Thymus (tissue), 11 donors: ENCODE results near the gene EXOSC1. TPM values are rescaled to one million over a fixed set of nuclear protein-coding genes. Genes with fewer than 3 reads are reported as not detected.

ENCODE experiments used
- DNase-seq, 9 donors: peaks; one replicate each; pipeline ENCODE4 v3.0.0-alpha.2; 2013; ENCODE audit warnings: low spot score in 9 of 9, low read depth in 6 of 9, missing footprints in 1 of 9
- H3K27ac ChIP-seq, 2 donors: one replicate each; pipeline ENCODE4 v1.5.1; 2013; ENCODE audit warnings: control low read depth in 1 of 2, low read depth in 1 of 2, low read length in 1 of 2, mild to moderate bottlenecking in 1 of 2, moderate library complexity in 1 of 2
- H3K27me3 ChIP-seq, 2 donors: one replicate each; pipeline ENCODE4 v1.5.1; 2013; ENCODE audit warnings: low read length in 1 of 2; ENCODE audit not compliant: control insufficient read depth in 2 of 2, insufficient read depth in 1 of 2
- H3K36me3 ChIP-seq, 2 donors: one replicate each; pipeline ENCODE4 v1.5.1; 2013; ENCODE audit warnings: low read length in 1 of 2, mild to moderate bottlenecking in 1 of 2, moderate library complexity in 1 of 2; ENCODE audit not compliant: control insufficient read depth in 2 of 2, insufficient read depth in 2 of 2
- H3K4me1 ChIP-seq, 2 donors: one replicate each; pipeline ENCODE4 v1.5.1; 2013; ENCODE audit warnings: low read length in 2 of 2; ENCODE audit not compliant: control insufficient read depth in 2 of 2, insufficient read depth in 2 of 2
- H3K4me3 ChIP-seq, 2 donors: one replicate each; pipeline ENCODE4 v1.5.1; 2013; ENCODE audit warnings: low read length in 2 of 2, control low read depth in 1 of 2, mild to moderate bottlenecking in 1 of 2
- H3K9me3 ChIP-seq, 2 donors: one replicate each; pipeline ENCODE4 v1.5.1; 2013; ENCODE audit warnings: low read length in 1 of 2, mild to moderate bottlenecking in 1 of 2; ENCODE audit not compliant: control insufficient read depth in 2 of 2, insufficient read depth in 1 of 2
- WGBS: extraction: QIAGEN DNeasy Blood & Tissue Kit; methylation state at CpG from one replicate; pipeline ENCODE4 v1.1.7; 2013; 5-methylcytosine and 5-hydroxymethylcytosine counted together
- polyA plus RNA-seq: library from polyadenylated mRNA; stranded (reverse); fragments of 200-250 nt; gene quantifications from one replicate; pipeline ENCODE4 v1.2.3, GENCODE V29; 2013
- total RNA-seq: library from RNA; stranded (reverse); fragments of 120-200 nt; gene quantifications from one replicate; pipeline ENCODE4 v1.2.4, GENCODE V29; 2013
- donor health status: healthy.

The EXOSC1 gene
- total and polyA plus RNA-seq, 2 donors: 53.0 to 60.1 TPM

- Histone ChIP-seq H3K27ac (no peak overlapping the region), H3K27me3 (no peaks in the 10 kb centered on the region), H3K4me1 (peaks cover 10 to 11% of the 10 kb centered on the region in 2 donors), H3K4me3 (no peak overlapping the region), H3K9me3 (no peaks in the 10 kb centered on the region), H3K36me3 (peaks cover 3 to 15% of the 10 kb centered on the region in 2 donors)
- WGBS: 72% methylated on average over 4 of the region's 4 CpGs
- no peak for DNase-seq
These were observed 49.8 kb downstream of the EXOSC1 start for GRCh38 chr10:97396056-97396455.

- DNase-seq: no peak
- Histone ChIP-seq H3K4me1 (no peaks in the 10 kb centered on the region), H3K27ac (no peak overlapping the region), H3K9me3 (peaks cover 0 to 2% of the 10 kb centered on the region in 2 donors), H3K36me3 (peaks cover 17 to 30% of the 10 kb centered on the region in 2 donors), H3K27me3 (no peaks in the 10 kb centered on the region), H3K4me3 (no peak overlapping the region)
- 94% methylated on average over 8 of the region's 8 CpGs for WGBS
These were observed 52.7 kb downstream of the EXOSC1 start for GRCh38 chr10:97393034-97393573.

- Histone ChIP-seq H3K9me3 (peaks cover 0 to 3% of the 10 kb centered on the region in 2 donors), H3K4me3 (no peak overlapping the region), H3K27me3 (no peaks in the 10 kb centered on the region), H3K36me3 (peaks cover 14 to 24% of the 10 kb centered on the region in 2 donors), H3K4me1 (no peaks in the 10 kb centered on the region), H3K27ac (no peak overlapping the region)
- WGBS: 87% methylated on average over 5 of the region's 5 CpGs
- no peak for DNase-seq
These were observed 55.7 kb downstream of the EXOSC1 start for GRCh38 chr10:97390091-97390490.

GRCh38 chr10:97388152-97388551, 57.7 kb downstream of the EXOSC1 start:
- peaks cover 0 to 3% of the 10 kb centered on the region in 2 donors for H3K9me3 ChIP-seq
- H3K4me3 ChIP-seq: no peak overlapping the region
- no peak overlapping the region for H3K27ac ChIP-seq
- DNase-seq: no peak
- H3K4me1 ChIP-seq: no peaks in the 10 kb centered on the region
- peaks cover 14 to 22% of the 10 kb centered on the region in 2 donors for H3K36me3 ChIP-seq
- H3K27me3 ChIP-seq: no peaks in the 10 kb centered on the region
- 98% methylated on average over 5 of the region's 5 CpGs for WGBS

Other genes with a start within 250 kb of the EXOSC1 start
- gene ARHGAP19, start 153.4 kb downstream of the EXOSC1 start, total RNA-seq: 18.2 TPM
- gene ARHGAP19, start 153.4 kb downstream of the EXOSC1 start, polyA plus RNA-seq: 5.8 TPM
- gene FRAT1, start 126.7 kb downstream of the EXOSC1 start, total RNA-seq: 4.7 TPM
- gene FRAT1, start 126.7 kb downstream of the EXOSC1 start, polyA plus RNA-seq: 6.3 TPM
- 17.5 TPM for gene FRAT2, start 111.3 kb downstream of the EXOSC1 start, total RNA-seq
- 13.1 TPM for gene FRAT2, start 111.3 kb downstream of the EXOSC1 start, polyA plus RNA-seq
- 8.5 TPM for gene RRP12, start 44.7 kb downstream of the EXOSC1 start, total RNA-seq
- gene RRP12, start 44.7 kb downstream of the EXOSC1 start, polyA plus RNA-seq: 18.9 TPM
- gene PGAM1, start 19.8 kb downstream of the EXOSC1 start, total RNA-seq: 272 TPM
- 104 TPM for gene PGAM1, start 19.8 kb downstream of the EXOSC1 start, polyA plus RNA-seq
- 20.8 TPM for gene ZDHHC16, start 169 bp upstream of the EXOSC1 start, total RNA-seq
- 24.4 TPM for gene ZDHHC16, start 169 bp upstream of the EXOSC1 start, polyA plus RNA-seq
- gene MMS19, start 52.4 kb upstream of the EXOSC1 start, total RNA-seq: 58.4 TPM
- gene MMS19, start 52.4 kb upstream of the EXOSC1 start, polyA plus RNA-seq: 107 TPM
- gene UBTD1, start 52.9 kb upstream of the EXOSC1 start, total RNA-seq: 2.5 TPM
- gene UBTD1, start 52.9 kb upstream of the EXOSC1 start, polyA plus RNA-seq: 7.8 TPM
- gene ANKRD2, start 126.8 kb upstream of the EXOSC1 start, total RNA-seq: 0.05 TPM
- 0.68 TPM for gene ANKRD2, start 126.8 kb upstream of the EXOSC1 start, polyA plus RNA-seq
- gene HOGA1, start 138.4 kb upstream of the EXOSC1 start, total RNA-seq: 0.19 TPM
- gene HOGA1, start 138.4 kb upstream of the EXOSC1 start, polyA plus RNA-seq: 0.18 TPM
- not detected for gene C10orf62, start 143.7 kb upstream of the EXOSC1 start, total RNA-seq
- not detected for gene C10orf62, start 143.7 kb upstream of the EXOSC1 start, polyA plus RNA-seq
- 2.0 TPM for gene MORN4, start 187.5 kb upstream of the EXOSC1 start, total RNA-seq
- gene MORN4, start 187.5 kb upstream of the EXOSC1 start, polyA plus RNA-seq: 4.7 TPM
- gene PI4K2A, start 194.7 kb upstream of the EXOSC1 start, total RNA-seq: 8.9 TPM
- 13.5 TPM for gene PI4K2A, start 194.7 kb upstream of the EXOSC1 start, polyA plus RNA-seq
- gene AVPI1, start 241.2 kb upstream of the EXOSC1 start, total RNA-seq: 1.4 TPM
- 11.5 TPM for gene AVPI1, start 241.2 kb upstream of the EXOSC1 start, polyA plus RNA-seq